Epidermal melanocyte (primary cell): Measurements from ENCODE around the gene TSPAN11.

Experiments
- DNase-seq: peaks from one replicate; pipeline ENCODE4 v3.0.0; 2011; ENCODE audit warnings: low spot score; ENCODE audit not compliant: insufficient read length

Gene TSPAN11

GRCh38 chr12:31041033-31041564, 114.6 kb downstream of the TSPAN11 start:
- no peak for DNase-seq
